K562 (cell line): ENCODE data around the gene DNASE1L1. TPM values are rescaled to one million over a fixed set of nuclear protein-coding genes. Genes with fewer than 3 reads are reported as not detected.

Experiments used
- ATAC-seq: fragments of 200-7000 bp; cut with Tn5 transposase; 3 replicates; pipeline ENCODE4 v1.9.1; 2020; ENCODE audit warnings: moderate library complexity
- BruUV-seq: library from RNA; stranded (reverse); fragments of 400-500 nt; replicated peaks from 2 replicates; lab custom pipeline; 2021; lab: Mats Ljungman, UMichigan
- CTCF ChIA-PET: fragments of 300-600 bp; formaldehyde crosslinking; extraction: SDS; loops from one replicate; lab custom pipeline; 2021; ENCODE audit warnings: low intra/inter-chr PET ratio; lab: Yijun Ruan, JAX
- POLR2A ChIA-PET: fragments of 300-600, 350-650 bp; sonication (Branson Sonifier 250); formaldehyde crosslinking; extraction: SDS; loops from one replicate; lab custom pipeline; 2021; ENCODE audit warnings: antibody characterized with exemption, inconsistent platforms; lab: Yijun Ruan, JAX
- DNase-seq, 4 experiments: peaks; one replicate each; pipeline versions ENCODE4 v3.0.0 to v3.0.0-alpha.2; 2011 to 2018; ENCODE audit warnings: low spot score in 3 of 4, mixed read lengths in 3 of 4; ENCODE audit errors: extremely low read depth in 1 of 4
- FAIRE-seq: peaks from 2 replicates; lab custom pipeline; 2011; peaks lifted over from hg19 to GRCh38; lab: Jason Lieb, UNC
- H2AFZ ChIP-seq: 2 replicates; pipeline ENCODE4 v1.6.0; 2011; ENCODE audit warnings: low read depth, low read length, control low read depth, inconsistent platforms
- H3K27ac ChIP-seq: fragments of 200-600 bp; 3 replicates; pipeline ENCODE4 v1.8.0; 2011; ENCODE audit warnings: low read depth, mild to moderate bottlenecking, control low read depth, inconsistent platforms, low read length, moderate library complexity, mixed read lengths; ENCODE audit errors: extremely low read depth
- H3K27me3 ChIP-seq, 2 experiments: fragments of 300-600 bp in 1 of 2; 2 replicates in 1 of 2; 3 replicates in 1 of 2; pipeline versions ENCODE4 v1.6.0 to v1.8.0; 2011; ENCODE audit warnings: inconsistent platforms in 2 of 2, low read length in 2 of 2, mild to moderate bottlenecking in 1 of 2, mixed read lengths in 1 of 2, moderate library complexity in 1 of 2; ENCODE audit not compliant: control insufficient read depth in 2 of 2, insufficient read depth in 2 of 2
- H3K36me3 ChIP-seq: fragments of 300-600 bp; 3 replicates; pipeline ENCODE4 v1.8.0; 2011; ENCODE audit warnings: mild to moderate bottlenecking, low read length, inconsistent platforms; ENCODE audit not compliant: control insufficient read depth, insufficient read depth
- H3K4me1 ChIP-seq, 2 experiments: fragments of 200-600 bp in 1 of 2; replicated peaks in 1 of 2; 2 replicates in 1 of 2; 3 replicates in 1 of 2; pipeline versions ENCODE4 v1.5.1 to v1.8.0; 2011; ENCODE audit warnings: inconsistent platforms in 2 of 2, low read length in 2 of 2, mild to moderate bottlenecking in 1 of 2, mixed read lengths in 1 of 2, moderate library complexity in 1 of 2; ENCODE audit not compliant: control insufficient read depth in 2 of 2, insufficient read depth in 2 of 2
- H3K4me2 ChIP-seq: 2 replicates; pipeline ENCODE4 v1.6.1; 2011; ENCODE audit warnings: low read length, control low read depth, inconsistent platforms, mixed read lengths; ENCODE audit not compliant: insufficient read depth
- H3K4me3 ChIP-seq: fragments of 200-600 bp; sonication (generic), shearing (Covaris generic); 2 replicates; pipeline ENCODE4 v1.5.1; 2016; ENCODE audit warnings: control low read depth, inconsistent platforms
- H3K79me2 ChIP-seq: fragments of 200-600 bp; 3 replicates; pipeline ENCODE4 v1.8.0; 2011; ENCODE audit warnings: low read length, inconsistent platforms; ENCODE audit not compliant: control insufficient read depth, insufficient read depth
- H3K9ac ChIP-seq, 2 experiments: 2 replicates each; pipeline versions ENCODE4 v1.6.0 to v1.6.1; 2011; ENCODE audit warnings: low read depth in 2 of 2, low read length in 2 of 2, control low read depth in 1 of 2, inconsistent platforms in 1 of 2, mild to moderate bottlenecking in 1 of 2, mixed read lengths in 1 of 2; ENCODE audit not compliant: insufficient read depth in 1 of 2
- H3K9me1 ChIP-seq: one replicate; pipeline ENCODE4 v1.6.0; 2011; ENCODE audit warnings: inconsistent platforms, mild to moderate bottlenecking, low read length, moderate library complexity; ENCODE audit not compliant: control insufficient read depth, insufficient read depth
- H3K9me3 ChIP-seq: replicated peaks from 2 replicates; pipeline ENCODE4 v1.5.1; 2011; ENCODE audit warnings: low read depth, low read length, inconsistent platforms; ENCODE audit not compliant: control insufficient read depth, insufficient read depth
- H4K20me1 ChIP-seq: replicated peaks from 2 replicates; pipeline ENCODE4 v1.6.1; 2011; ENCODE audit warnings: low read length, inconsistent platforms, mixed read lengths; ENCODE audit not compliant: control insufficient read depth, insufficient read depth
- NFATC3 ChIP-seq: fragments of 450-650 bp; IDR thresholded peaks from 2 replicates; pipeline ENCODE4 v1.6.1; 2017; ENCODE audit warnings: mild to moderate bottlenecking
- NFIC ChIP-seq: fragments of 450-650 bp; IDR thresholded peaks from 2 replicates; pipeline ENCODE4 v1.6.1; 2017; ENCODE audit warnings: mild to moderate bottlenecking, inconsistent platforms
- ZNF232 ChIP-seq: sonication (generic); formaldehyde crosslinking; IDR thresholded peaks from 2 replicates; pipeline ENCODE4 v1.8.0; 2022; ENCODE audit warnings: mild to moderate bottlenecking, missing genetic modification reagents
- WGBS: fragments of 100-300 bp; shearing (Covaris generic); methylation state at CpG from one replicate; pipeline ENCODE4 v1.1.6; 2016; ENCODE audit warnings: low coverage, mixed read lengths; ENCODE audit not compliant: insufficient coverage; ENCODE audit errors: missing lambda C conversion rate; 5-methylcytosine and 5-hydroxymethylcytosine counted together
- in situ Hi-C: fragments of 300-500 bp; cut with MboI; formaldehyde crosslinking; loops from 4 replicates; pipeline ENCODE4 v1.15.0; 2018; ENCODE audit warnings: inconsistent platforms, mixed read lengths
- intact Hi-C: fragments of 100-400 bp; cut with micrococcal nuclease; formaldehyde crosslinking; loops from 2 replicates; pipeline ENCODE4 v1.14.2; 2022
- polyA plus RNA-seq, 8 experiments: library from polyadenylated mRNA; depleted of rRNA in 4 of 8; stranded (reverse) in 5 of 8; unstranded in 3 of 8; fragments of >200 nt; fragmentation: Nextera tagmentation in 2 of 8; fragmentation: Illumina TruSeq in 1 of 8; extraction: Ambion mirVana in 2 of 8; extraction: Trizol in 1 of 8; gene quantifications; 2 replicates each; pipeline versions ENCODE4 v1.2.1 to v1.2.3, GENCODE V29; 2011 to 2014; ENCODE audit warnings: inconsistent platforms in 1 of 8, missing spikeins in 1 of 8
- total RNA-seq, 7 experiments: library from RNA; depleted of rRNA in 6 of 7; stranded (reverse); fragments of >200 nt in 6 of 7; fragmentation: Illumina TruSeq in 2 of 7; extraction: Trizol in 2 of 7; gene quantifications; 2 replicates each; pipeline versions ENCODE4 v1.2.1 to v1.2.3, GENCODE V29; 2011 to 2021; ENCODE audit warnings: low replicate concordance in 1 of 7
- TF ChIP-seq, protein P1 (sequence below): fragments of 200-600 bp; sonication (generic); IDR thresholded peaks from one replicate; pipeline ENCODE4 v1.6.1; 2012; ENCODE audit warnings: mild to moderate bottlenecking, low read depth, low read length, inconsistent platforms

Gene DNASE1L1
- total and polyA plus RNA-seq, 9 of the 15 experiments (the other 6 are each of a cell fraction or from before 2014, with no cell fraction given), result 0.73 to 12.6 (median 7.9) TPM

DNA sequence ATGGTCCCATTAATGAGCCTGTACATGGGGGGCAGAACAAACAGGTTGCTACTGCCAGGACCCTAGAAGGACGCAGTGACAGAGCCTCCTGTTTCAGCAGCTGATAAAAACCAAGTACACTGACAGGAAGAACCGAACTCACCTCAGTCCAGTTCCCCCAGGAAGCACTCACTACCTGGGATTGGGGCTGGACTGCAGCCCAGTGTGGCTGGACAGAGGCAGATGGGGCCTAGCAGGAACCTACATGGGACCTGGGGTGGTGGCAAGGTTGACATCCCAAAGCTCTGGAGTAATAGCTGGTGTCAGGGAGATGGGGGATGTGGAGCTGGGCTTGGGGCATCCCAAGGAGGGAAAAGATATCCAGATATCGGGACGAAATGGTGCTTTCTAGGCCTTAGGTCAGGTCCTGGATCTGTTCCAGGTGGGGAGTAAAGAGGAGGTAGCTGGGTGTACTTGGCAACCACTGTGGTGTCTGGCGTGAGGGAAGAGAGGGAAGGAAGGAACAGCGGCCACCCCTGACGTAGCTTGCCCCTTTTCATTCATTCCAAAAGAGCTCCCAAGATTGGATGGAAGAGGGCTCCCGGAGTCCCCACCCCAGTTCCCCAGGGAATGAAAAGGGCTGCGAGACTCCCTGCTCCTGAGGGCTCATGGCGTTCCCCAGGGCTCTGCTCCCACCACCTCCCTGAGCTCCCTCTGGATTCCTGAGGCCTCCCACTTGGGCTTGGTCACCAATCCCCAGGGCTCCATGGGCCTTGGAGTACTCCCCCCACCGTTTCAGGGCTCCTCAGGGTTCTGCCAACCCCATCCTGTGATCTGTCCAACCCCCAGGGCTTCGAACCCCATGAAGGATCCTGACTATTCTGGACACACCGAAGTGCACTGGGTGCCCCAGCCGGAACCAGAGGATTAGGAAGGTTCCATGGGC, 25.4 kb downstream of the DNASE1L1 start:
- no peak overlapping the region for H2AFZ ChIP-seq
- H3K79me2 ChIP-seq, result peaks cover 22% of the 10 kb centered on the region
- H3K4me1 ChIP-seq, result peaks cover 13 to 39% of the 10 kb centered on the region in 2 experiments
- no peaks in the 10 kb centered on the region for H3K9me1 ChIP-seq
- H3K9me3 ChIP-seq, result no peaks in the 10 kb centered on the region
- no peak overlapping the region; the same call in 2 of the 3 replicates for H3K27ac ChIP-seq
- CTCF ChIA-PET, result interaction anchor here (1.1 to 2.1 kb wide), 2 partner anchors 11 to 151 kb away, joined by 4 to 19 read pairs; no protein-coding TSS in a partner anchor
- H3K4me3 ChIP-seq, result no peak overlapping the region
- in situ Hi-C loops (no loop called here), intact Hi-C loops (no loop called here)
- DNase-seq (no peak), FAIRE-seq (no peak), ATAC-seq (no peak)
- TF ChIP-seq NFIC (peak; percentile 58), ZNF232 (CRISPR knock-in tag) (no peak), NFATC3 (no peak)
- TF ChIP-seq, protein P1, sequence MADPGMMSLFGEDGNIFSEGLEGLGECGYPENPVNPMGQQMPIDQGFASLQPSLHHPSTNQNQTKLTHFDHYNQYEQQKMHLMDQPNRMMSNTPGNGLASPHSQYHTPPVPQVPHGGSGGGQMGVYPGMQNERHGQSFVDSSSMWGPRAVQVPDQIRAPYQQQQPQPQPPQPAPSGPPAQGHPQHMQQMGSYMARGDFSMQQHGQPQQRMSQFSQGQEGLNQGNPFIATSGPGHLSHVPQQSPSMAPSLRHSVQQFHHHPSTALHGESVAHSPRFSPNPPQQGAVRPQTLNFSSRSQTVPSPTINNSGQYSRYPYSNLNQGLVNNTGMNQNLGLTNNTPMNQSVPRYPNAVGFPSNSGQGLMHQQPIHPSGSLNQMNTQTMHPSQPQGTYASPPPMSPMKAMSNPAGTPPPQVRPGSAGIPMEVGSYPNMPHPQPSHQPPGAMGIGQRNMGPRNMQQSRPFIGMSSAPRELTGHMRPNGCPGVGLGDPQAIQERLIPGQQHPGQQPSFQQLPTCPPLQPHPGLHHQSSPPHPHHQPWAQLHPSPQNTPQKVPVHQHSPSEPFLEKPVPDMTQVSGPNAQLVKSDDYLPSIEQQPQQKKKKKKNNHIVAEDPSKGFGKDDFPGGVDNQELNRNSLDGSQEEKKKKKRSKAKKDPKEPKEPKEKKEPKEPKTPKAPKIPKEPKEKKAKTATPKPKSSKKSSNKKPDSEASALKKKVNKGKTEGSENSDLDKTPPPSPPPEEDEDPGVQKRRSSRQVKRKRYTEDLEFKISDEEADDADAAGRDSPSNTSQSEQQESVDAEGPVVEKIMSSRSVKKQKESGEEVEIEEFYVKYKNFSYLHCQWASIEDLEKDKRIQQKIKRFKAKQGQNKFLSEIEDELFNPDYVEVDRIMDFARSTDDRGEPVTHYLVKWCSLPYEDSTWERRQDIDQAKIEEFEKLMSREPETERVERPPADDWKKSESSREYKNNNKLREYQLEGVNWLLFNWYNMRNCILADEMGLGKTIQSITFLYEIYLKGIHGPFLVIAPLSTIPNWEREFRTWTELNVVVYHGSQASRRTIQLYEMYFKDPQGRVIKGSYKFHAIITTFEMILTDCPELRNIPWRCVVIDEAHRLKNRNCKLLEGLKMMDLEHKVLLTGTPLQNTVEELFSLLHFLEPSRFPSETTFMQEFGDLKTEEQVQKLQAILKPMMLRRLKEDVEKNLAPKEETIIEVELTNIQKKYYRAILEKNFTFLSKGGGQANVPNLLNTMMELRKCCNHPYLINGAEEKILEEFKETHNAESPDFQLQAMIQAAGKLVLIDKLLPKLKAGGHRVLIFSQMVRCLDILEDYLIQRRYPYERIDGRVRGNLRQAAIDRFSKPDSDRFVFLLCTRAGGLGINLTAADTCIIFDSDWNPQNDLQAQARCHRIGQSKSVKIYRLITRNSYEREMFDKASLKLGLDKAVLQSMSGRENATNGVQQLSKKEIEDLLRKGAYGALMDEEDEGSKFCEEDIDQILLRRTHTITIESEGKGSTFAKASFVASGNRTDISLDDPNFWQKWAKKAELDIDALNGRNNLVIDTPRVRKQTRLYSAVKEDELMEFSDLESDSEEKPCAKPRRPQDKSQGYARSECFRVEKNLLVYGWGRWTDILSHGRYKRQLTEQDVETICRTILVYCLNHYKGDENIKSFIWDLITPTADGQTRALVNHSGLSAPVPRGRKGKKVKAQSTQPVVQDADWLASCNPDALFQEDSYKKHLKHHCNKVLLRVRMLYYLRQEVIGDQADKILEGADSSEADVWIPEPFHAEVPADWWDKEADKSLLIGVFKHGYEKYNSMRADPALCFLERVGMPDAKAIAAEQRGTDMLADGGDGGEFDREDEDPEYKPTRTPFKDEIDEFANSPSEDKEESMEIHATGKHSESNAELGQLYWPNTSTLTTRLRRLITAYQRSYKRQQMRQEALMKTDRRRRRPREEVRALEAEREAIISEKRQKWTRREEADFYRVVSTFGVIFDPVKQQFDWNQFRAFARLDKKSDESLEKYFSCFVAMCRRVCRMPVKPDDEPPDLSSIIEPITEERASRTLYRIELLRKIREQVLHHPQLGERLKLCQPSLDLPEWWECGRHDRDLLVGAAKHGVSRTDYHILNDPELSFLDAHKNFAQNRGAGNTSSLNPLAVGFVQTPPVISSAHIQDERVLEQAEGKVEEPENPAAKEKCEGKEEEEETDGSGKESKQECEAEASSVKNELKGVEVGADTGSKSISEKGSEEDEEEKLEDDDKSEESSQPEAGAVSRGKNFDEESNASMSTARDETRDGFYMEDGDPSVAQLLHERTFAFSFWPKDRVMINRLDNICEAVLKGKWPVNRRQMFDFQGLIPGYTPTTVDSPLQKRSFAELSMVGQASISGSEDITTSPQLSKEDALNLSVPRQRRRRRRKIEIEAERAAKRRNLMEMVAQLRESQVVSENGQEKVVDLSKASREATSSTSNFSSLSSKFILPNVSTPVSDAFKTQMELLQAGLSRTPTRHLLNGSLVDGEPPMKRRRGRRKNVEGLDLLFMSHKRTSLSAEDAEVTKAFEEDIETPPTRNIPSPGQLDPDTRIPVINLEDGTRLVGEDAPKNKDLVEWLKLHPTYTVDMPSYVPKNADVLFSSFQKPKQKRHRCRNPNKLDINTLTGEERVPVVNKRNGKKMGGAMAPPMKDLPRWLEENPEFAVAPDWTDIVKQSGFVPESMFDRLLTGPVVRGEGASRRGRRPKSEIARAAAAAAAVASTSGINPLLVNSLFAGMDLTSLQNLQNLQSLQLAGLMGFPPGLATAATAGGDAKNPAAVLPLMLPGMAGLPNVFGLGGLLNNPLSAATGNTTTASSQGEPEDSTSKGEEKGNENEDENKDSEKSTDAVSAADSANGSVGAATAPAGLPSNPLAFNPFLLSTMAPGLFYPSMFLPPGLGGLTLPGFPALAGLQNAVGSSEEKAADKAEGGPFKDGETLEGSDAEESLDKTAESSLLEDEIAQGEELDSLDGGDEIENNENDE, result no peak
- POLR2A ChIA-PET, result interaction anchor here (0.6 to 1.8 kb wide), 5 partner anchors 10 to 162 kb away, joined by 3 to 7 read pairs (median 6); partner anchors contain the start of gene RPL10
- no peak overlapping the region for H3K4me2 ChIP-seq
- H4K20me1 ChIP-seq, result no peaks in the 10 kb centered on the region
- WGBS, result 75% methylated on average over 9 of the region's 14 CpGs
- no peaks in the 10 kb centered on the region for H3K27me3 ChIP-seq
- peaks cover 19% of the 10 kb centered on the region; the same call in 2 of the 3 replicates for H3K36me3 ChIP-seq
- H3K9ac ChIP-seq, result peak overlapping the region in 1 of 2 experiments; percentile 87; a peak in 2 of 4 replicates
- no TSS peak for BruUV-seq
